ENCODE results near the gene MRPL28. TPM values are rescaled to one million over a fixed set of nuclear protein-coding genes. Genes with fewer than 3 reads are reported as not detected.
"Not testable (repeated sequence)": the region's sequence is repeated elsewhere in the genome, so short reads cannot be mapped to it uniquely, and the experiment has no call there.

The MRPL28 gene
- total RNA-seq, 1 donor from 2014 or later, result 82.2 TPM

GRCh38 chr16:337437-337836, 32.9 kb downstream of the MRPL28 start:
- Histone ChIP-seq H3K36me3 (no peaks in the 10 kb centered on the region), H3F3A (ENCODE audit: low read depth) (peaks cover 4% of the 10 kb centered on the region), H3K27me3 (no peaks in the 10 kb centered on the region), H4K20me1 (ENCODE audit: low read depth) (peaks cover 20% of the 10 kb centered on the region), H2AFZ (replicated peaks) (no peak overlapping the region), H3K79me2 (ENCODE audit: low read depth) (peaks cover 87% of the 10 kb centered on the region), H3K4me3 (no peak overlapping the region), H3K9me3 (ENCODE audit: low read depth) (no peaks in the 10 kb centered on the region), H3K9ac (no peak overlapping the region), H3K4me2 (no peak overlapping the region), H3K4me1 (no peaks in the 10 kb centered on the region), H3K27ac (no peak overlapping the region)
- Mint-ChIP-seq H3K9me3 (no peaks in the 10 kb centered on the region), H3K36me3 (peaks cover 13% of the 10 kb centered on the region), H3K4me3 (no peak overlapping the region), H3K27ac (no peak overlapping the region), H3K4me1 (peaks cover 4% of the 10 kb centered on the region), H3K27me3 (ENCODE audit: insufficient read depth, low read depth) (peaks cover 6% of the 10 kb centered on the region)
- TF ChIP-seq, protein P1, sequence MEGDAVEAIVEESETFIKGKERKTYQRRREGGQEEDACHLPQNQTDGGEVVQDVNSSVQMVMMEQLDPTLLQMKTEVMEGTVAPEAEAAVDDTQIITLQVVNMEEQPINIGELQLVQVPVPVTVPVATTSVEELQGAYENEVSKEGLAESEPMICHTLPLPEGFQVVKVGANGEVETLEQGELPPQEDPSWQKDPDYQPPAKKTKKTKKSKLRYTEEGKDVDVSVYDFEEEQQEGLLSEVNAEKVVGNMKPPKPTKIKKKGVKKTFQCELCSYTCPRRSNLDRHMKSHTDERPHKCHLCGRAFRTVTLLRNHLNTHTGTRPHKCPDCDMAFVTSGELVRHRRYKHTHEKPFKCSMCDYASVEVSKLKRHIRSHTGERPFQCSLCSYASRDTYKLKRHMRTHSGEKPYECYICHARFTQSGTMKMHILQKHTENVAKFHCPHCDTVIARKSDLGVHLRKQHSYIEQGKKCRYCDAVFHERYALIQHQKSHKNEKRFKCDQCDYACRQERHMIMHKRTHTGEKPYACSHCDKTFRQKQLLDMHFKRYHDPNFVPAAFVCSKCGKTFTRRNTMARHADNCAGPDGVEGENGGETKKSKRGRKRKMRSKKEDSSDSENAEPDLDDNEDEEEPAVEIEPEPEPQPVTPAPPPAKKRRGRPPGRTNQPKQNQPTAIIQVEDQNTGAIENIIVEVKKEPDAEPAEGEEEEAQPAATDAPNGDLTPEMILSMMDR (IDR thresholded peaks at IDR 0.05), result no peak
- TF ChIP-seq EZH2phosphoT487 (IDR thresholded peaks at IDR 0.05) (no peak), EZH2 (IDR thresholded peaks at IDR 0.05) (no peak)
- DNase-seq (ENCODE audit: low spot score), result no peak

- Histone ChIP-seq H3K4me2 (no peak overlapping the region), H3K36me3 (no peaks in the 10 kb centered on the region), H2AFZ (replicated peaks) (no peak overlapping the region), H3K4me1 (peaks cover 3% of the 10 kb centered on the region), H3K79me2 (ENCODE audit: low read depth) (peaks cover 94% of the 10 kb centered on the region), H3K27me3 (no peaks in the 10 kb centered on the region), H3F3A (ENCODE audit: low read depth) (peaks cover 13% of the 10 kb centered on the region), H3K27ac (no peak overlapping the region), H3K9ac (no peak overlapping the region), H3K9me3 (ENCODE audit: low read depth) (no peaks in the 10 kb centered on the region), H4K20me1 (ENCODE audit: low read depth) (peaks cover 31% of the 10 kb centered on the region), H3K4me3 (no peak overlapping the region)
- no peak for DNase-seq (ENCODE audit: low spot score)
- no peak overlapping the region for H3K4me3 Mint-ChIP-seq
- no peak overlapping the region for H3K27ac Mint-ChIP-seq
- peaks cover 4% of the 10 kb centered on the region for H3K27me3 Mint-ChIP-seq (ENCODE audit: insufficient read depth, low read depth)
- H3K36me3 Mint-ChIP-seq, result peaks cover 6% of the 10 kb centered on the region
- TF ChIP-seq EZH2phosphoT487 (IDR thresholded peaks at IDR 0.05), result no peak
- no peak for TF ChIP-seq EZH2 (IDR thresholded peaks at IDR 0.05)
- TF ChIP-seq, protein P1 (IDR thresholded peaks at IDR 0.05), result no peak
- no peaks in the 10 kb centered on the region for H3K9me3 Mint-ChIP-seq
- peaks cover 12% of the 10 kb centered on the region for H3K4me1 Mint-ChIP-seq
Measured at GRCh38 chr16:336269-336668, 34.1 kb downstream of the MRPL28 start.

GRCh38 chr16:334861-335632, 35.3 kb downstream of the MRPL28 start:
- not testable (repeated sequence) for H3K4me1 ChIP-seq; H3K36me3 ChIP-seq; H3K4me3 Mint-ChIP-seq; DNase-seq (ENCODE audit: low spot score); H3K27me3 Mint-ChIP-seq (ENCODE audit: insufficient read depth, low read depth); H3K27ac Mint-ChIP-seq; H3K27me3 ChIP-seq; H3K36me3 Mint-ChIP-seq; H3K9me3 Mint-ChIP-seq; H3K9me3 ChIP-seq (ENCODE audit: low read depth); H3K4me3 ChIP-seq; H3K9ac ChIP-seq; H3K4me2 ChIP-seq; H3K27ac ChIP-seq; H2AFZ ChIP-seq (replicated peaks)
- Histone ChIP-seq H3F3A (ENCODE audit: low read depth) (peaks cover 17% of the 10 kb centered on the region), H3K79me2 (ENCODE audit: low read depth) (peaks cover 96% of the 10 kb centered on the region), H4K20me1 (ENCODE audit: low read depth) (peaks cover 42% of the 10 kb centered on the region)
- H3K4me1 Mint-ChIP-seq, result peaks cover 24% of the 10 kb centered on the region

- H3K4me1 Mint-ChIP-seq, result peaks cover 24% of the 10 kb centered on the region
- not testable (repeated sequence) for H3K27ac Mint-ChIP-seq; H3K27ac ChIP-seq; H3K4me2 ChIP-seq; H3K9ac ChIP-seq; H3K9me3 ChIP-seq (ENCODE audit: low read depth); H3K4me1 ChIP-seq; DNase-seq (ENCODE audit: low spot score); H2AFZ ChIP-seq (replicated peaks); H3K4me3 Mint-ChIP-seq; H3K36me3 Mint-ChIP-seq; H3K4me3 ChIP-seq; H3K36me3 ChIP-seq; H3K27me3 ChIP-seq; H3K9me3 Mint-ChIP-seq; H3K27me3 Mint-ChIP-seq (ENCODE audit: insufficient read depth, low read depth)
- Histone ChIP-seq H4K20me1 (ENCODE audit: low read depth) (peaks cover 44% of the 10 kb centered on the region), H3F3A (ENCODE audit: low read depth) (peaks cover 17% of the 10 kb centered on the region), H3K79me2 (ENCODE audit: low read depth) (peaks cover 96% of the 10 kb centered on the region)
Measured at GRCh38 chr16:334164-334832, 36.0 kb downstream of the MRPL28 start.

Data from neural progenitor cell (in vitro differentiated cells).